Activated CD4-positive, alpha-beta T cell treated with anti-CD3 and anti-CD28 coated beads, Interleukin-10, Interleukin-2, amounts not matched to agents 100 ng/mL and 50 ng/mL, durations not matched to agents 16 hours and 8 hours (primary cell): ENCODE data around the gene WDR72.

Source experiments
- DNase-seq: peaks from one replicate; pipeline ENCODE4 v3.0.0-alpha.2; 2020

Gene WDR72

DNA sequence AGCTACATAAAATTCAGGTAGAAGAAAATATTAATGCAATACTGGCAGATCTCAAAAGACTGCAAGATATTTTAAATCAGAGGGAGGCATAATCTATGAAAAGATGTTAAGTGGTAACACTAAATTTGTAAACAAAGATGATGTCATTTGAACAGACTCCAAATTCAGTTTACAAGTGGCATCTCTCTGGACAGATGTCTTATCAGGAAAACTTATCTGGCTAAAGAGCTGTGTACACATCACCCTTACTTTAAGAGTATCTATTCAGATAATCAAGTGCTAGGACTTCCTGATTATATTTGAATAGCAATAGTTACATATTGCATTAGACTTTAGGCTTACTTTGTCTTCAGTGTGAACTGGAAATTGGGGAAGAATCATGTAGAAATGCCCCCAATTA, 231.5 kb downstream of the WDR72 start:
- DNase-seq: no peak

DNA sequence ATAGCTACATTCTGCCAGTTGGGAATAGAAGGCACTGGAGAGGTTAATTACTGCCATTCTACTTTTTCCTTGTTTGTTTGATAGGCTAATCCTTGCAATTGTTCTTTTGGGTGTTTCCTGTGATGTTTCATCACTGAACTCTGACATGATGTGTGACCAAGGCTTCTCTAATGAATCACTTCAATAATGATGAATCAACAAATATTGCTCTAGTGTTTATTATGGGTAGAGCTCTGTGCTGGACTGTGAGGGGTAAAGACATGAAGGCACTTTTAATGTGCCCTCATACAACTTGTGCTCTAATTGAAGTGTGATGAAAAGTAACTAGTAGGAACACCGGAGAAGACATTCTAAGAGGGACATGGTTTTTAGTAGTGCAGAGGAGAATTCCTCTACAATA, 233.6 kb downstream of the WDR72 start:
- no peak for DNase-seq

DNA sequence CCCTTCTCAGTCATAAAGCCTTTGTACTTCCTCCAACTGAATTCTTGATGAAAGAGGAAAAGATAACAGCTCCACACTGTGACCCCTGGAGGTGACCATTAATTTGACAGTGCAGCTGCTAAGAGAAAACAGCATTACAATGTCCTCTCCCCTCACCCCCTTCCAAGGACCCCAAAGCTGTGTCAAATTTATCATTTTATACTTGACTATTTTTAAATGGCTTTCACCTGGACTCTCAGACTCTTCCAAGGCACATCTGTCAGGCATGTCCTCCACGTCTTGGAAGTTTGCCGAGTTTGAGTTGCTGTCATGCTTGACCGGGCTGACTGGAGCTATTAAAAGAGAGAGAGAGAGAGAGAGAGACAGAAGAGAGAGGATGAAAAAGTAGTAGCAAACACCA, 236.5 kb downstream of the WDR72 start:
- no peak for DNase-seq

DNA sequence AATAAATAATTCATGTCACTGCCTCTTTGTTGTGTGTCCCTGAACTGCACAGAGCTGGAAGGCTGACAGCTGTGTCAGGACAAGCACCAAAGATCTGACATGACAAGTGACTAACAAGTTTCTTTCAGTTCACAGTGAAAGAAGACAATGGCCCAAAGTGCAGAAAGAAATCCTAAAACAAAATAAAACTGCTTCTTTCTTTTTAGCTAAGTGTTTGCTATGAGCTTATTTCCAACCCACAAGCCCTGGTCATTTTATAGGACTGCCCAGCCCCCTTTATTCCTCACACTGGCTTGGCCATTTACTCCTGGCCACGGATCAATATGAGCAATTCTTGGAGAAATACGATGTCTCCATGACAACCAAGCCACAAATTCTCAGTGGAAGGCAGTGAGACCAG, 238.5 kb downstream of the WDR72 start:
- DNase-seq: no peak

DNA sequence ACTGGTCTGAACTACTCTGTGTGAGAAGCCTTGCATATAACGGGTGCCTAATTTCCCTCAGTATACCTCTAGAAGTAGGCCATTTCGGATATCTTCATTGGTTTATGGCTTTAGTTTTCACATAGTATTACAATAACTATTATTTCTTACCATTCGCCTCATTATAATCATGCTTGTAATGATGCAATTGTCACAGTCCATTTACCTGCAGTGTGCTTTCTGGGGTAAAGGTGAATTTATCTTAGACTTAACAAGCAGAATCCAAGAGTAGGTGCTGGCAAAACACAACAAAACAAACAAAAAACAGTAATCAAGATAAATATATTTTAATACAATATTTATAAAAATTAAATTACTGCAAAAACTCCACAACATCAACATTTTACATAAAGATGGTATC, 246.0 kb downstream of the WDR72 start:
- no peak for DNase-seq

DNA sequence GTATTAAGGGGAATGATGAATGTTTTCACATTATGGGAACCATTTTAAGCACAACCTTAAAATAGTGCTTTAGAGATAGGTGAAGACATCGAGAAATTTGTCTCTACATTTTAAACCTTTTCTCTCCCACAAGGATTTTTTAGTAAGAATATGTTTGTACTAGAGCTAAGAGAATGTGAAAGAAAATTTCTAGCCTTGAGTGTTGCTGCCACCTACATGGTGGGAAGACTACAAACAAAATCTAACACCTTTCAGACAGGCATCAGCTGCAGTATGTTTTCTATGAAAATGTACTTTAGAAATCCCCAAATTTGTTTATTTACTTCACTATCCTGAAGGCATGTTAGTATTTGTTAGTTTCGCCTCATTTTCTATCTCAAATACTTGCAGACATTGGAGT, 247.4 kb downstream of the WDR72 start:
- no peak for DNase-seq

DNA sequence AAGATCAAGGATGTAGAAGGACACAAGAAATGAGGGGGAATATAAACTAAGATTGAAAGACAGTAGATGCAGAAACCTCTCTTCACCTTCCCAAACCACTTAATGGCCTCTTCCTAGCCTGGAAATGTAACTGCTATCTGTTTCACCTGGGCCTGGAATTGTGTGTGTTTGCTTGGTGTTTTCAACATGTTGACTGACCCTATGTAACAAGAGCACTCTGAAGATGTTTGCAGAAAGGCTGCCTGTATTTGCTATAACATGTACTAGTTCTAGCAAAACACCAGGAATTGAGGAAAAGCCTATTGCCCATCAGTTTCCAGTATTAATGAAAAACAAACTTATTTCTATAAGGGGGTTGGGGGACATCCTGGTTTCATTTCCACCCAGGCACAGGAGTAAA, 248.3 kb downstream of the WDR72 start:
- no peak for DNase-seq

DNA sequence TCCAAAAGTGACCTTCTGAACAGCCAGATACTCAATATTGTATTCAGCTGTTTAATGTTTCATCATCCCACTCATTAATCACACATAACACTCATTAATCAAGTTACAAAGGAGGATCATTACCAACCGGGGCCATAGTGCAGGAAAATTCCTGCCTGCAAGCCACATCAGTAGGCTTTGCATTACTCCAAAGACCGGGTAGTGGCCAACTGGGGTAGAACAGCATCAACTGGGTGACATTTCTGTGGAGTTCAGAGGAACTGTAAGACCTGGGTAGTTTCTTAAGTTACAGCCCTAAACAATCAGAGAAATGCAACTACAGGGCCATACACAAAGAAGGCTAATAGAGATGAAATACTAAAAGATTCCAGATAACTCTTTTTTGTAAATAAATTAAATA, 253.1 kb downstream of the WDR72 start:
- no peak for DNase-seq

DNA sequence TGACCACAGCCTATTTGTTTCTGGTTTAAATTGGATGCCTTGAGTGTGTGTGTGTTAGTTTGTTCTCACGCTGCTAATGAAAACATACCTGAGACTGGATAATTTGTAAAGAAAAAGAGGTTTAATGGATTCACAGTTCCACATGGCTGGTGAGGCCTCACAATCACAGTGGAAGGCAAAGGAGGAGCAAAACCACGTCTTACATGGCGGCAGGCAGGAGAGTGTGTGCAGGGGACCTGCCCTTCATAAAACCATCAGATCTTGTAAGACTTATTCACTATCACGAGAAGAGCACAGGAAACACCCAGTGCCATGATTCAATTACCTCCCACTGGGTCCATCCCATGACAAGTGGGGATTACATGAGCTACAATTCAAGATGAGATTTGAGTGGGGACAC, 260.5 kb downstream of the WDR72 start:
- DNase-seq: no peak

DNA sequence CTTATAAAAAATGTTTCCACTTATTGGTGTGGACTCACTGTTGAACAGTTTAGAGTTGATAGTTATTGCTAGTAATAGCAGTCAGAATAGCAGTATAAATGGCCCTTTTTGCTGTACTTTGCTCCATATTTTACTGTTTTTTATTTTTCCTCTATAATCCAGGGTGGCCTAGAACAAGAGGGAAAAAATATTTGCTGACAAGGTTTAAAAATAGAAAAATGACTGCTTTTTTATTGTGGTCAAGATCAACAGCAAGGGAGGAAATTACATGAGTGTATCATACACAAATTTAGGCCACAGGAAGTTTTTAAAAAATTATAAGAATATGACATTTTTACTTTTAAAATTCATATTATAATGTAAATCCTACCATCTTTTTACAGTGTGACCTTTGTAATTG, 269.1 kb downstream of the WDR72 start:
- DNase-seq: no peak

DNA sequence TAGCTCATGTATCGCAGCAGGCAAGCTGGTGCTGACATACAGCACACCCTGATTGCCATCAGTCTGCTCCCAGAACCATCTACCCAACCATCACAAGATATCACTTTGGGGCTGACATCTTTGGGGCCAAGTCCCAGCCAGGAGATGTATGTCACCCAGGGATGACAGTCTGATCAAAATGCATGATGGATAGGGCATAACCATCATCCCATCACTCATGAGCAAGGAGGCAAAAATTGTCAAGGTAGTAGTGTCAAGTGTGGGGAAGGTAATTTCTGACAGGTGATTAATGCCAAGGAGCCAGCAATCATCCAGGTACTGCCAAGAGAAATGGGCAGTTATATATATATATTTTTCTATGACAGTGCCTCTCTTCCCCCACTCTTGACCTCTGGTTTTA, 277.4 kb downstream of the WDR72 start:
- no peak for DNase-seq

DNA sequence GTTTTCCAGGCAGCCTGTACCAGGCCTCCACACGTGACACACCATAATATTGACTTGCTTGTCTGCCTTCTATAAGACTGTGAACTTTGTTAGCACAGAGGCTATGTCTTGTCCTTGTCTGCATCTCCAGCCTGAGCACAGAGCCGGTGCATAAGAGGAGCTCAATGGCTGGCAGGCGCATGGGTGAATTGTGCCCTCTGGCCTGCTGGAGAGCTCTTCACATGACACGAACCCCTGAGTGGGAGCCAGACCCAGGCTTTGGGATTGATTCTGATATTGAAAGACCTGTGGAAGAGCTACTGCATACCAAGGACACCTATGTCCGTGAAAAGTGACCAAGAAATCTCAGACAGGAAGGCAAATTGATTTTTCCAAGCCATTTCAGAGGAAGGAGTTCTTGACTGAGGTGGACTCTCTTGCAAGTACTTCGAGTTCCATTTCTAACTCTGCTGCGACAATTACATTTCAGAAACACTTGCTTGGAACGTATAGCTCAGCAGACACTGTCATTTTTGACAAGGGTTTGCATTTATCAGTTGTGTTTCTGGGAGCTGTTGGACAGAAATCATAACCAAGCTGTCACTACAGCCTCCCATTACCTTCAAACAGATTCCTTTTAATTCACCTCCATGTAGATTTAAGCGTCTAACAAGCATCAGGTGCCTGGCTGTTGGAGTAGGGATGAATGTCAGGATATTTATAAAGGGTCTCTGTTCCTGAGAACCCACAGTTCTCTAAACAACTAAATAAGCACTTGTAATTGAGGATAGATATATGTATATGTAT, 281.3 kb downstream of the WDR72 start:
- no peak for DNase-seq

DNA sequence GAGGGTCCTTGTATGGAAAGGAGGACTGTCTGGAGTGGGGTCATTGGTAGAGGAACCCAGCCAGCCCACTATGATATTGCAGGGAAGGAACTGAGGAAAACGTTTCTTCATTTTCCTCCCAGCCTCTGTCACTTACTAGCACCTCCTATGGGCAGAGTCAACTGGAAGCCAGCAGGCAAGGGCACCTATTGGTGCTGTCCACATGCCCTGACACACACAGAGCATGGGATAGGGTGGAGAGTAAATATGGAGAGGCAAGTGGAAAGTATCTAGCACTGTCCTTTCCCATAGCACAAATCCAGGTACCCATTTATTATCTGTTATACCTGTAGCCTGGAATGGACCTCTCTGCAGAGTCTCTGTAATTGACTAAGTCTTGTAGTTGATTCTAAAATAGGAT, 285.6 kb downstream of the WDR72 start:
- no peak for DNase-seq

DNA sequence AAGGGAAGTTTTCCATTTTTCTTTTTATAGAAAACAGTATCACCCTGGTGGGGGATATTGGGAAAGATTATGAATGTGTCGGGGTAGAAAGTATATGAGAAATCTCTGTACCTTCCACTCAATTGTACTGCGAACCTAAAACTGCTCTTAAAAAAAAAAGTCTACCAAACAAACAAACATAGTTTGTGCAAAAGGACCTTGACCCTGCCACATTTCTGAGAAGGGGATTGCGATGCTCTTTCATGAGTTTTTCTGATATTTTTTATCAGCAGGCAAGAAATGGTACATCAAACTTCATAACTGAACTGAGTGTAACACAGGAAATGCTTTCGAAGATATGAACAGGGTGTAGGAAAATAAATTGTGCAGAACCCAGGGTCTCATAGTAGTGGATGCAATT, 286.0 kb downstream of the WDR72 start:
- no peak for DNase-seq

DNA sequence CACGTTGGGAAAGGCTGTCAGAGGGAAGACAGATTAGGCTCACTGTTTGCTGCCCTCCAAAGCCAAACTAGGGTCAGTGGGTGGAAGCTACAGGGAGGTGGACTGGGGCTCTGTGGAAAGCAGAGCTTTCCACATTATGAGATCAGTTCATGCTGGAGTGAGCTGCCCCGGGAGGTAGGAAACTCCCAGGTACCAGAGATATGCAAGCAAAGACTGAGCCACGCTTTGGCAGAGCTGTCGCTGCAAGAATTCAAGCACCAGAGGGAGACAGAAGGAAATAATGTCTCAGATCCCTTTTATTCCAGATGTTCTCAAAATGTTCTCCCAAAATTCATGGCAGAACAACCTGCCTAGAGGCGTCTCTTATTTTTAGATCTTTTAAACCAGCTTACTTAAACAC, 286.6 kb downstream of the WDR72 start:
- DNase-seq: no peak

DNA sequence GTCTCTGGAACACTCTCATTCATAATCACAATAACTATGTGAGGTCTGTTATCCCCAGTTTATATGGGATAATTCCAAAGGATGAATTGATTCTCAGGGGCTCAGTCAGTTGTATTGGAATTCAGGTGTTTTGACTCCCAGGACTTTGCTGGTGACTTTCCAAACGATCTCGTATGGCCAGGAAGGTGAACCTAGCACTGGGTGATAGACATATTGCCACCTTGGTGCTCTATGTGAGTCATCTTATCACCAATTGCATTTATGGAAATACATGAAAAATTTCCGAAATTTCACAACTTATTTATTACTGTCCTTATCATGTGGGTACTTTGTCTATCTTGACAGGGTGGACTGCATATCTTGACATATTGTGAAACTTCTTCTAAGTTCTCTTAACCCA, 287.3 kb downstream of the WDR72 start:
- no peak for DNase-seq

DNA sequence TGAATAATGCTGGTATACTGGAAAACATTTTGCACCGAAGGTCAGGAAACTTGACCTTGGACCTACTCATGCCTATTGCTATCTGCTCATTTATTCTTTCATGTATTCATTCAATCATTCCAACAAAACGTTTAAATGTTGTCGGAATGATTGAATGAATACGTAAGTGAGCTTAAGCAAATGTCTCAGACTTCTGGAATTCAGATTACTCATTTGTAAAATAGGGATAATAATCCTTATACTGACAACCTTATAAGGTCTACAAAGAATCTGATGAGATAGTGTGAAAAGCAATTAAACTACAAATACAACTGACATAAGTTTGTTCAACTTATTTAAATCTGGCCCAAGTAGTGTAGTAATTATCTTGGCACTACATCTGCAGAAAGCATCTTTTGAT, 288.7 kb downstream of the WDR72 start:
- no peak for DNase-seq

DNA sequence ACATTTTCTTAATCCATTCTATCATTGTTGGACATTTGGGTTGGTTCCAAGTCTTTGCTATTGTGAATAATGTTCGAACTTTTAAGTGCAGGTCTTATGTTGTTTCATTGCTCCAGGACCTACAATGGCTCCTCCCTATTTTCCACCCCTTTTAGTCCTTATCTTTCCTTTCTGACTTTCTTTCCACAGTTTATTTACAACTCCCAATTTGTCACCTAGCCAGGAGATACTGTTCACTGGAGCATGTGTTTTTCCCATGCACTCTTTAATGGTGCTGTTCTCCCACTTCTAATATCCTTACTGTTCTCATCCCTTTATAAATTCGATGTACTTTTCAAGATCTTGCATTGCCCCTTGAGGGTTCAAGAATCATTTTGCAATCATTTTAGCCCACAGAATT, 290.0 kb downstream of the WDR72 start:
- no peak for DNase-seq
